H1 (cell line): ENCODE data around the gene NPR1. TPM values are rescaled to one million over a fixed set of nuclear protein-coding genes. Genes with fewer than 3 reads are reported as not detected.

Experiments used
- CTCF ChIA-PET: fragments of 300-600 bp; sonication (Branson Sonifier 250); formaldehyde crosslinking; loops from one replicate; lab custom pipeline; 2021; ENCODE audit not compliant: partially characterized antibody; lab: Charles Lee
- POLR2A ChIA-PET: fragments of 300-600 bp; sonication (Branson Sonifier 250); formaldehyde crosslinking; loops from one replicate; lab custom pipeline; 2021; ENCODE audit warnings: inconsistent platforms; ENCODE audit not compliant: partially characterized antibody; lab: Charles Lee
- DNase-seq, 2 experiments: peaks; one replicate each; pipeline versions ENCODE4 v3.0.0 to v3.0.0-alpha.2; 2010 to 2022; ENCODE audit warnings: low spot score in 2 of 2, low read depth in 1 of 2, mixed read lengths in 1 of 2
- FAIRE-seq: peaks from 2 replicates; lab custom pipeline; 2011; peaks lifted over from hg19 to GRCh38; lab: Jason Lieb, UNC
- H2AFZ ChIP-seq: 2 replicates; pipeline ENCODE4 v1.8.1; 2012; ENCODE audit warnings: low read length, inconsistent platforms
- H2AK5ac ChIP-seq: 2 replicates; pipeline ENCODE4 v1.6.1; 2013; ENCODE audit warnings: low read depth, low read length
- H2BK120ac ChIP-seq: replicated peaks from 2 replicates; pipeline ENCODE3; 2013; ENCODE audit warnings: low read depth, low read length, inconsistent platforms
- H2BK12ac ChIP-seq: 2 replicates; pipeline ENCODE4 v1.6.1; 2013; ENCODE audit warnings: low read depth, low read length
- H2BK15ac ChIP-seq: 2 replicates; pipeline ENCODE4 v1.6.1; 2013; ENCODE audit warnings: low read length
- H2BK20ac ChIP-seq: 2 replicates; pipeline ENCODE4 v1.6.1; 2013; ENCODE audit warnings: low read length
- H2BK5ac ChIP-seq: 2 replicates; pipeline ENCODE4 v1.6.1; 2013; ENCODE audit warnings: low read depth, low read length
- H3K14ac ChIP-seq: 2 replicates; pipeline ENCODE4 v1.6.1; 2013; ENCODE audit warnings: inconsistent platforms; ENCODE audit not compliant: insufficient read length
- H3K18ac ChIP-seq: 2 replicates; pipeline ENCODE4 v1.6.1; 2013; ENCODE audit warnings: low read length; ENCODE audit errors: extremely low read depth
- H3K23ac ChIP-seq: 2 replicates; pipeline ENCODE4 v1.6.1; 2013; ENCODE audit warnings: inconsistent platforms; ENCODE audit not compliant: insufficient read length
- H3K23me2 ChIP-seq: 2 replicates; pipeline ENCODE4 v1.6.1; 2013; ENCODE audit warnings: low read depth, low read length
- H3K27ac ChIP-seq: 2 replicates; pipeline ENCODE4 v1.6.1; 2011; ENCODE audit warnings: low read depth, low read length, inconsistent platforms
- H3K27me3 ChIP-seq, 4 experiments: replicated peaks in 1 of 4; 1 replicate in 1 of 4; 2 replicates in 3 of 4; pipeline versions ENCODE4 v1.6.1 to v1.8.1; 2011 to 2013; ENCODE audit warnings: low read length in 3 of 4, mild to moderate bottlenecking in 3 of 4, inconsistent platforms in 2 of 4, mixed read lengths in 2 of 4, moderate library complexity in 1 of 4; ENCODE audit not compliant: control insufficient read depth in 3 of 4, insufficient read depth in 3 of 4; ENCODE audit errors: extremely low read depth in 1 of 4
- H3K36me3 ChIP-seq, 4 experiments: 2 replicates each; pipeline versions ENCODE4 v1.6.1 to v1.8.1; 2011 to 2013; ENCODE audit warnings: mild to moderate bottlenecking in 4 of 4, low read length in 3 of 4, moderate library complexity in 2 of 4, control low read depth in 1 of 4, inconsistent platforms in 1 of 4; ENCODE audit not compliant: insufficient read depth in 4 of 4, control insufficient read depth in 2 of 4
- H3K4ac ChIP-seq: replicated peaks from 2 replicates; pipeline ENCODE3; 2013; ENCODE audit warnings: low read length, low read depth, mixed read lengths, inconsistent platforms; ENCODE audit not compliant: insufficient read length
- H3K4me1 ChIP-seq, 4 experiments: replicated peaks in 1 of 4; 1 replicate in 1 of 4; 2 replicates in 3 of 4; pipeline versions ENCODE4 v1.6.1 to v1.8.1; 2011 to 2013; ENCODE audit warnings: low read length in 3 of 4, inconsistent platforms in 2 of 4, mixed read lengths in 1 of 4; ENCODE audit not compliant: insufficient read depth in 4 of 4, control insufficient read depth in 3 of 4
- H3K4me2 ChIP-seq, 2 experiments: 2 replicates each; pipeline versions ENCODE4 v1.6.1 to v1.8.1; 2011 to 2013; ENCODE audit warnings: low read depth in 2 of 2, low read length in 2 of 2, control low read depth in 1 of 2, inconsistent platforms in 1 of 2, mild to moderate bottlenecking in 1 of 2; ENCODE audit not compliant: insufficient read depth in 1 of 2
- H3K4me3 ChIP-seq, 4 experiments: fragments of 200-600, 300-600 bp in 1 of 4; sonication (generic), shearing (Covaris generic), sonication (Bioruptor Twin) in 1 of 4; 2 replicates each; pipeline versions ENCODE4 v1.5.1 to v1.8.1; 2011 to 2016; ENCODE audit warnings: low read length in 4 of 4, low read depth in 3 of 4, control low read depth in 2 of 4, inconsistent platforms in 2 of 4, mild to moderate bottlenecking in 2 of 4, mixed read lengths in 1 of 4, moderate library complexity in 1 of 4; ENCODE audit not compliant: insufficient read depth in 2 of 4; ENCODE audit errors: extremely low read depth in 1 of 4
- H3K56ac ChIP-seq: replicated peaks from 2 replicates; pipeline ENCODE3; 2013; ENCODE audit warnings: low read depth, mild to moderate bottlenecking, mixed read lengths, low read length, inconsistent platforms; ENCODE audit not compliant: insufficient read length
- H3K79me1 ChIP-seq: 2 replicates; pipeline ENCODE4 v1.6.1; 2013; ENCODE audit warnings: low read depth, low read length, control low read depth
- H3K79me2 ChIP-seq, 2 experiments: 2 replicates each; pipeline versions ENCODE4 v1.6.1 to v1.8.1; 2012 to 2013; ENCODE audit warnings: low read length in 2 of 2, mild to moderate bottlenecking in 2 of 2, inconsistent platforms in 1 of 2; ENCODE audit not compliant: insufficient read depth in 2 of 2, control insufficient read depth in 1 of 2
- H3K9ac ChIP-seq, 4 experiments: replicated peaks in 1 of 4; 1 replicate in 1 of 4; 2 replicates in 3 of 4; pipeline versions ENCODE4 v1.6.1 to v1.8.1; 2011 to 2013; ENCODE audit warnings: low read depth in 3 of 4, low read length in 3 of 4, control low read depth in 2 of 4, mild to moderate bottlenecking in 2 of 4, moderate library complexity in 2 of 4, inconsistent platforms in 1 of 4; ENCODE audit errors: extremely low read depth in 1 of 4
- H3K9me3 ChIP-seq, 2 experiments: 2 replicates each; pipeline versions ENCODE4 v1.6.1 to v1.8.1; 2012 to 2013; ENCODE audit warnings: mild to moderate bottlenecking in 2 of 2, moderate library complexity in 2 of 2, control low read depth in 1 of 2, inconsistent platforms in 1 of 2, low read depth in 1 of 2, low read length in 1 of 2, mixed read lengths in 1 of 2; ENCODE audit not compliant: insufficient read depth in 2 of 2
- H4K20me1 ChIP-seq, 2 experiments: replicated peaks in 1 of 2; 2 replicates each; pipeline versions ENCODE3 to v1.8.1; 2011 to 2013; ENCODE audit warnings: inconsistent platforms in 2 of 2, low read length in 2 of 2, mild to moderate bottlenecking in 1 of 2; ENCODE audit not compliant: insufficient read depth in 2 of 2, control insufficient read depth in 1 of 2
- H4K5ac ChIP-seq: 2 replicates; pipeline ENCODE4 v1.6.1; 2013; ENCODE audit warnings: low read length, low read depth, mixed read lengths, inconsistent platforms; ENCODE audit not compliant: insufficient read length
- H4K8ac ChIP-seq: 2 replicates; pipeline ENCODE4 v1.8.0; 2013; ENCODE audit warnings: mild to moderate bottlenecking, moderate library complexity, low read length, inconsistent platforms; ENCODE audit not compliant: insufficient read depth; ENCODE audit errors: extremely low read depth
- H4K91ac ChIP-seq: replicated peaks from 2 replicates; pipeline ENCODE3; 2013; ENCODE audit warnings: low read length, mixed read lengths, inconsistent platforms; ENCODE audit not compliant: insufficient read length
- ASH2L ChIP-seq: fragments of 200-600, 300-600 bp; sonication (generic); IDR thresholded peaks from one replicate; pipeline ENCODE4 v1.7.1; 2017; ENCODE audit warnings: low read length
- ATF3 ChIP-seq: IDR thresholded peaks from 2 replicates; pipeline ENCODE4 v1.6.1; 2011; ENCODE audit warnings: low read depth, mild to moderate bottlenecking, low read length; ENCODE audit not compliant: insufficient read depth
- BACH1 ChIP-seq: IDR thresholded peaks from 2 replicates; pipeline ENCODE4 v1.6.1; 2012; ENCODE audit warnings: low read length, improper control_type of control experiment
- BCL11A ChIP-seq, 2 experiments: IDR thresholded peaks; one replicate each; pipeline ENCODE4 v1.6.1; 2011; ENCODE audit warnings: low read depth in 2 of 2, low read length in 2 of 2, mild to moderate bottlenecking in 2 of 2
- CBX8 ChIP-seq: fragments of 300-800, 300-1000 bp; sonication (generic); IDR thresholded peaks from 2 replicates; pipeline ENCODE4 v1.7.1; 2016; ENCODE audit warnings: low read depth, low read length, borderline replicate concordance
- CTCF ChIP-seq, 3 experiments: IDR thresholded peaks; 1 replicate in 2 of 3; 2 replicates in 1 of 3; pipeline versions ENCODE4 v1.5.1 to v1.6.1; 2011; ENCODE audit warnings: low read length in 3 of 3, mild to moderate bottlenecking in 3 of 3, inconsistent platforms in 2 of 3, low read depth in 1 of 3, moderate library complexity in 1 of 3; ENCODE audit not compliant: insufficient read depth in 1 of 3; ENCODE audit errors: control extremely low read depth in 1 of 3
- GTF2F1 ChIP-seq: IDR thresholded peaks from 2 replicates; pipeline ENCODE4 v1.6.1; 2012; ENCODE audit warnings: low read depth, low read length, improper control_type of control experiment, borderline replicate concordance
- RXRA ChIP-seq: IDR thresholded peaks from 2 replicates; pipeline ENCODE4 v1.6.1; 2011; ENCODE audit warnings: low read depth, mild to moderate bottlenecking, low read length, moderate library complexity; ENCODE audit not compliant: insufficient read depth
- SP4 ChIP-seq: IDR thresholded peaks from 2 replicates; pipeline ENCODE4 v1.6.1; 2012; ENCODE audit warnings: low read length, inconsistent platforms
- TAF1 ChIP-seq: IDR thresholded peaks from 2 replicates; pipeline ENCODE4 v1.6.1; 2011; ENCODE audit warnings: mild to moderate bottlenecking, low read depth, low read length
- YY1 ChIP-seq: IDR thresholded peaks from 2 replicates; pipeline ENCODE4 v1.6.1; 2011; ENCODE audit warnings: low read depth, mild to moderate bottlenecking, low read length
- polyA plus RNA-seq, 7 experiments: library from polyadenylated mRNA; depleted of rRNA in 3 of 7; stranded (reverse) in 5 of 7; unstranded in 2 of 7; fragments of >200 nt in 5 of 7; fragments of 200-250 nt in 2 of 7; gene quantifications; 1 replicate in 5 of 7; 2 replicates in 1 of 7; 4 replicates in 1 of 7; pipeline versions ENCODE4 v1.2.1 to v1.2.3, GENCODE V29; 2011 to 2013; ENCODE audit warnings: missing spikeins in 2 of 7, mixed read lengths in 2 of 7
- total RNA-seq: library from RNA; stranded (reverse); fragmentation: NEBNext Ultra II Directional; extraction: Animal tissue kit (Norgen Biotek cat#: 25700); gene quantifications from 2 replicates; pipeline ENCODE4 v1.2.1, GENCODE V29; 2021

The NPR1 gene
- total and polyA plus RNA-seq, 2 of the 8 experiments (the other 6 are each of a cell fraction or from before 2014, with no cell fraction given): 11.7 to 13.2 TPM

DNA sequence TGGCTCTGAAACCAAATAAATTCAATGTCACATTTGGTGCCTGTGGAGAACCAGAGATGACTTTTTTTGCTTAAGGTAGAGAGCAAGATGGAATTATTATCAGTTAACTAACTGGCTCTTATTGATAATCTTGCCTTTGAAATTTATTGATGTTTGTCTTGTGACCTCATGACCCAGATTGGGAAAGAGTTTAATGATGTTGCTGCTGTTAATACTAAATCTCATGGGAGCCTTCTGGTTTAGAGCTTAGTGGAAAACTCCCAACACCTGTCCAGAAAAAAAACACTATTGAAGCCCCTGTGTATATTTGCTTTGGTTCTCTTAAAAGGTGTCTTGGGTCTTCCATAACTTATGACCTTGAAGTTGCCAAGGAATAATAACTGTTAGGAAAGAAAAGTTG, 34.7 kb upstream of the NPR1 start:
- no peak overlapping the region for H2BK5ac ChIP-seq
- ChIA-PET CTCF (interaction anchor here (0.6 to 1.7 kb wide), 8 partner anchors 9 to 506 kb away, joined by 3 to 4 read pairs (median 3); partner anchors contain the start of gene S100A1), POLR2A (interaction anchor here (1.0 to 16.2 kb wide), 6 partner anchors 8 to 45 kb away, joined by 3 to 343 read pairs (median 31); partner anchors contain the start of genes CHTOP, ILF2, S100A1 and S100A13)
- H4K20me1 ChIP-seq: peaks cover 6 to 7% of the 10 kb centered on the region in 2 experiments
- H2BK15ac ChIP-seq: no peak overlapping the region
- no peak for TF ChIP-seq CBX8
- no peak for TF ChIP-seq RXRA
- TF ChIP-seq TAF1: no peak
- no peak for TF ChIP-seq YY1
- no peak for TF ChIP-seq GTF2F1
- no peak for TF ChIP-seq ATF3
- no peak for TF ChIP-seq ASH2L
- TF ChIP-seq BCL11A (IDR thresholded peaks at IDR 0.05; ENCODE audit: low read depth in 2 of 2, low read length in 2 of 2): no peak
- TF ChIP-seq BACH1: no peak
- TF ChIP-seq SP4: no peak
- TF ChIP-seq CTCF (IDR thresholded peaks at IDR 0.05; ENCODE audit: control extremely low read depth in 1 of 3, insufficient read depth in 1 of 3, low read depth in 1 of 3, low read length in 3 of 3): no peak
- H2AFZ ChIP-seq: no peak overlapping the region
- no peaks in the 10 kb centered on the region for H3K9me3 ChIP-seq
- no peak overlapping the region for H3K14ac ChIP-seq
- no peak overlapping the region for H3K4me2 ChIP-seq
- DNase-seq (no peak), FAIRE-seq (no peak)
- no peaks in the 10 kb centered on the region for H3K23me2 ChIP-seq
- H3K56ac ChIP-seq: no peak overlapping the region
- no peak overlapping the region for H4K5ac ChIP-seq
- H3K27me3 ChIP-seq: no peaks in the 10 kb centered on the region
- H4K8ac ChIP-seq: no peak overlapping the region
- H3K79me2 ChIP-seq: peaks cover 0 to 7% of the 10 kb centered on the region in 2 experiments; a peak in 1 of 4 replicates
- H3K9ac ChIP-seq: no peak overlapping the region
- no peaks in the 10 kb centered on the region for H3K79me1 ChIP-seq
- no peak overlapping the region for H3K4me3 ChIP-seq
- H3K36me3 ChIP-seq: peaks cover 43 to 73% (median 66%) of the 10 kb centered on the region in 4 experiments
- no peak overlapping the region for H4K91ac ChIP-seq
- no peak overlapping the region for H2BK20ac ChIP-seq
- H3K4ac ChIP-seq: no peak overlapping the region
- no peak overlapping the region for H2BK120ac ChIP-seq
- H3K27ac ChIP-seq: no peak overlapping the region
- H3K18ac ChIP-seq: no peak overlapping the region
- no peak overlapping the region for H3K23ac ChIP-seq
- peaks cover 0 to 3% (median 0%) of the 10 kb centered on the region in 4 experiments; a peak in 1 of 7 replicates for H3K4me1 ChIP-seq
- H2AK5ac ChIP-seq: no peak overlapping the region
- H2BK12ac ChIP-seq: no peak overlapping the region
